Measurements from ENCODE around the gene FFAR1. TPM values are rescaled to one million over a fixed set of nuclear protein-coding genes. Genes with fewer than 3 reads are reported as not detected.
"Not testable (repeated sequence)": the region's sequence is repeated elsewhere in the genome, so short reads cannot be mapped to it uniquely, and the experiment has no call there.

Gene FFAR1
- total RNA-seq, 1 experiment from 2014 or later: not detected

GRCh38 chr19:35374031-35374430 lies 26.3 kb downstream of the FFAR1 start:
- not testable (repeated sequence) for DNase-seq; H3K36me3 ChIP-seq (replicated peaks; ENCODE audit: control insufficient read depth, insufficient read depth, low read length); H3K27me3 ChIP-seq (ENCODE audit: control insufficient read depth, insufficient read depth, low read length); H3K4me3 ChIP-seq (ENCODE audit: insufficient read depth, low read depth, low read length)

GRCh38 chr19:35375505-35376307 lies 28.0 kb downstream of the FFAR1 start:
- H3K27me3 ChIP-seq (ENCODE audit: control insufficient read depth, insufficient read depth, low read length): no peaks in the 10 kb centered on the region
- DNase-seq: no peak
- H3K4me3 ChIP-seq (ENCODE audit: insufficient read depth, low read depth, low read length): no peak overlapping the region
- H3K36me3 ChIP-seq (replicated peaks; ENCODE audit: control insufficient read depth, insufficient read depth, low read length): no peaks in the 10 kb centered on the region

GRCh38 chr19:35377656-35378055 lies 30.0 kb downstream of the FFAR1 start:
- Histone ChIP-seq H3K36me3 (replicated peaks; ENCODE audit: control insufficient read depth, insufficient read depth, low read length) (no peaks in the 10 kb centered on the region), H3K4me3 (ENCODE audit: insufficient read depth, low read depth, low read length) (no peak overlapping the region), H3K27me3 (ENCODE audit: control insufficient read depth, insufficient read depth, low read length) (no peaks in the 10 kb centered on the region)
- no peak for DNase-seq

- no peak overlapping the region for H3K4me3 ChIP-seq (ENCODE audit: insufficient read depth, low read depth, low read length)
- no peaks in the 10 kb centered on the region for H3K27me3 ChIP-seq (ENCODE audit: control insufficient read depth, insufficient read depth, low read length)
- no peak for DNase-seq
- no peaks in the 10 kb centered on the region for H3K36me3 ChIP-seq (replicated peaks; ENCODE audit: control insufficient read depth, insufficient read depth, low read length)
These were observed 30.7 kb downstream of the FFAR1 start for GRCh38 chr19:35378356-35378755.

GRCh38 chr19:35379545-35379944 lies 31.8 kb downstream of the FFAR1 start:
- H3K4me3 ChIP-seq (ENCODE audit: insufficient read depth, low read depth, low read length); H3K27me3 ChIP-seq (ENCODE audit: control insufficient read depth, insufficient read depth, low read length): not testable (repeated sequence)

GRCh38 chr19:35379992-35380391 lies 32.3 kb downstream of the FFAR1 start:
- Histone ChIP-seq H3K27me3 (ENCODE audit: control insufficient read depth, insufficient read depth, low read length) (no peaks in the 10 kb centered on the region), H3K4me3 (ENCODE audit: insufficient read depth, low read depth, low read length) (no peak overlapping the region)
- DNase-seq: no peak

More at GRCh38 chr19:35379545-35379944, 31.8 kb downstream of the FFAR1 start:
- H3K36me3 ChIP-seq (replicated peaks; ENCODE audit: control insufficient read depth, insufficient read depth, low read length); DNase-seq: not testable (repeated sequence)

GRCh38 chr19:35380450-35381124 lies 32.9 kb downstream of the FFAR1 start:
- H3K4me3 ChIP-seq (ENCODE audit: insufficient read depth, low read depth, low read length): no peak overlapping the region
- H3K27me3 ChIP-seq (ENCODE audit: control insufficient read depth, insufficient read depth, low read length): no peaks in the 10 kb centered on the region
- H3K36me3 ChIP-seq (replicated peaks; ENCODE audit: control insufficient read depth, insufficient read depth, low read length): no peaks in the 10 kb centered on the region
- no peak for DNase-seq

More at GRCh38 chr19:35379992-35380391, 32.3 kb downstream of the FFAR1 start:
- H3K36me3 ChIP-seq (replicated peaks; ENCODE audit: control insufficient read depth, insufficient read depth, low read length): no peaks in the 10 kb centered on the region

GRCh38 chr19:35381318-35381717 lies 33.6 kb downstream of the FFAR1 start:
- DNase-seq: no peak
- H3K36me3 ChIP-seq (replicated peaks; ENCODE audit: control insufficient read depth, insufficient read depth, low read length): no peaks in the 10 kb centered on the region
- H3K27me3 ChIP-seq (ENCODE audit: control insufficient read depth, insufficient read depth, low read length): no peaks in the 10 kb centered on the region
- no peak overlapping the region for H3K4me3 ChIP-seq (ENCODE audit: insufficient read depth, low read depth, low read length)

GRCh38 chr19:35381926-35382325 lies 34.2 kb downstream of the FFAR1 start:
- H3K27me3 ChIP-seq (ENCODE audit: control insufficient read depth, insufficient read depth, low read length): no peaks in the 10 kb centered on the region
- no peak overlapping the region for H3K4me3 ChIP-seq (ENCODE audit: insufficient read depth, low read depth, low read length)
- no peak for DNase-seq
- H3K36me3 ChIP-seq (replicated peaks; ENCODE audit: control insufficient read depth, insufficient read depth, low read length): no peaks in the 10 kb centered on the region

GRCh38 chr19:35383536-35383935 lies 35.8 kb downstream of the FFAR1 start:
- no peak overlapping the region for H3K4me3 ChIP-seq (ENCODE audit: insufficient read depth, low read depth, low read length)
- no peaks in the 10 kb centered on the region for H3K36me3 ChIP-seq (replicated peaks; ENCODE audit: control insufficient read depth, insufficient read depth, low read length)
- H3K27me3 ChIP-seq (ENCODE audit: control insufficient read depth, insufficient read depth, low read length): no peaks in the 10 kb centered on the region
- no peak for DNase-seq

- Histone ChIP-seq H3K36me3 (replicated peaks; ENCODE audit: control insufficient read depth, insufficient read depth, low read length) (no peaks in the 10 kb centered on the region), H3K4me3 (ENCODE audit: insufficient read depth, low read depth, low read length) (no peak overlapping the region)
- no peak for DNase-seq
These were observed 40.8 kb downstream of the FFAR1 start for GRCh38 chr19:35388277-35389054.

GRCh38 chr19:35389192-35389861 lies 41.6 kb downstream of the FFAR1 start:
- no peaks in the 10 kb centered on the region for H3K27me3 ChIP-seq (ENCODE audit: control insufficient read depth, insufficient read depth, low read length)
- no peaks in the 10 kb centered on the region for H3K36me3 ChIP-seq (replicated peaks; ENCODE audit: control insufficient read depth, insufficient read depth, low read length)
- no peak for DNase-seq
- no peak overlapping the region for H3K4me3 ChIP-seq (ENCODE audit: insufficient read depth, low read depth, low read length)

More at GRCh38 chr19:35388277-35389054, 40.8 kb downstream of the FFAR1 start:
- no peaks in the 10 kb centered on the region for H3K27me3 ChIP-seq (ENCODE audit: control insufficient read depth, insufficient read depth, low read length)

GRCh38 chr19:35392742-35393715 lies 45.3 kb downstream of the FFAR1 start:
- no peak for DNase-seq

More at GRCh38 chr19:35392742-35393715, 45.3 kb downstream of the FFAR1 start:
- Histone ChIP-seq H3K36me3 (replicated peaks; ENCODE audit: control insufficient read depth, insufficient read depth, low read length) (no peaks in the 10 kb centered on the region), H3K27me3 (ENCODE audit: control insufficient read depth, insufficient read depth, low read length) (no peaks in the 10 kb centered on the region), H3K4me3 (ENCODE audit: insufficient read depth, low read depth, low read length) (no peak overlapping the region)
